GM12878 (cell line): ENCODE measurements around the gene CEP295NL. TPM values are rescaled to one million over a fixed set of nuclear protein-coding genes. Genes with fewer than 3 reads are reported as not detected.

ENCODE experiments used
- BACH1 ChIP-seq: fragments of 450-650 bp; IDR thresholded peaks from 2 replicates; pipeline ENCODE4 v1.6.1; 2017; ENCODE audit warnings: mild to moderate bottlenecking, borderline replicate concordance
- FOXM1 ChIP-seq: IDR thresholded peaks from 2 replicates; pipeline ENCODE4 v1.6.1; 2012; ENCODE audit warnings: low read depth, mild to moderate bottlenecking, inconsistent platforms, low read length, moderate library complexity
- GABPA ChIP-seq: IDR thresholded peaks from 2 replicates; pipeline ENCODE4 v1.6.1; 2014; ENCODE audit warnings: antibody characterized with exemption, low read depth, mild to moderate bottlenecking, inconsistent platforms
- LARP7 ChIP-seq: fragments of 450-650 bp; IDR thresholded peaks from 2 replicates; pipeline ENCODE4 v1.6.1; 2017; ENCODE audit warnings: mild to moderate bottlenecking
- MEF2A ChIP-seq: IDR thresholded peaks from 2 replicates; pipeline ENCODE4 v1.6.1; 2011; ENCODE audit warnings: low read depth, mild to moderate bottlenecking, low read length, moderate library complexity; ENCODE audit not compliant: insufficient read depth
- MTA2 ChIP-seq: fragments of 450-650 bp; IDR thresholded peaks from 2 replicates; pipeline ENCODE4 v1.6.1; 2016; ENCODE audit warnings: low read depth, mild to moderate bottlenecking, moderate library complexity
- NBN ChIP-seq: fragments of 450-650 bp; IDR thresholded peaks from 2 replicates; pipeline ENCODE4 v1.6.1; 2016
- NRF1 ChIP-seq: conservative IDR thresholded peaks from 2 replicates; pipeline ENCODE4 v1.6.1; 2011; ENCODE audit warnings: mild to moderate bottlenecking, low read depth, low read length, improper control_type of control experiment
- POU2F2 ChIP-seq: IDR thresholded peaks from 3 replicates; pipeline ENCODE4 v1.6.1; 2011; ENCODE audit warnings: low read depth, mild to moderate bottlenecking, low read length, borderline replicate concordance
- RB1 ChIP-seq: fragments of 450-650 bp; formaldehyde crosslinking; IDR thresholded peaks from 2 replicates; pipeline ENCODE4 v1.6.1; 2017; ENCODE audit warnings: mild to moderate bottlenecking, borderline replicate concordance
- SMARCA5 ChIP-seq: fragments of 450-650 bp; IDR thresholded peaks from 2 replicates; pipeline ENCODE4 v1.6.1; 2017; ENCODE audit warnings: mild to moderate bottlenecking
- TBL1XR1 ChIP-seq: IDR thresholded peaks from 2 replicates; pipeline ENCODE4 v1.6.1; 2012; ENCODE audit warnings: low read depth, low read length, improper control_type of control experiment
- TCF3 ChIP-seq: IDR thresholded peaks from 2 replicates; pipeline ENCODE4 v1.6.1; 2012; ENCODE audit warnings: low read depth, mild to moderate bottlenecking, low read length, borderline replicate concordance; ENCODE audit not compliant: insufficient read depth
- ZNF207 ChIP-seq: fragments of 450-650 bp; IDR thresholded peaks from 2 replicates; pipeline ENCODE4 v1.6.1; 2014; ENCODE audit warnings: antibody characterized with exemption, mild to moderate bottlenecking, borderline replicate concordance
- ZNF384 ChIP-seq: IDR thresholded peaks from 2 replicates; pipeline ENCODE4 v1.6.1; 2012; ENCODE audit warnings: low read depth, mild to moderate bottlenecking, low read length, improper control_type of control experiment, borderline replicate concordance
- ZSCAN29 ChIP-seq: fragments of 450-650 bp; IDR thresholded peaks from 2 replicates; pipeline ENCODE4 v1.6.1; 2017; ENCODE audit warnings: mild to moderate bottlenecking, moderate library complexity
- polyA plus RNA-seq, 11 experiments: library from polyadenylated mRNA; depleted of rRNA in 4 of 11; unstranded in 6 of 11; stranded (reverse) in 5 of 11; fragments of >200 nt; fragmentation: Nextera tagmentation in 4 of 11; fragmentation: Illumina TruSeq in 1 of 11; extraction: Ambion mirVana in 4 of 11; extraction: Trizol in 1 of 11; gene quantifications; 1 replicate in 1 of 11; 2 replicates in 10 of 11; pipeline versions ENCODE4 v1.2.1 to v1.2.3, GENCODE V29; 2011 to 2016; ENCODE audit warnings: inconsistent platforms in 2 of 11, missing spikeins in 2 of 11, low read depth in 1 of 11
- total RNA-seq, 4 experiments: library from RNA; depleted of rRNA in 3 of 4; stranded (reverse); fragments of >200 nt in 3 of 4; fragmentation: Illumina TruSeq in 1 of 4; extraction: Trizol in 1 of 4; gene quantifications; 2 replicates each; pipeline versions ENCODE4 v1.2.1 to v1.2.3, GENCODE V29; 2013 to 2021
- TF ChIP-seq, protein P1 (sequence below): fragments of 450-650 bp; conservative IDR thresholded peaks from 2 replicates; pipeline ENCODE4 v1.6.1; 2017; ENCODE audit warnings: mild to moderate bottlenecking, moderate library complexity
- TF ChIP-seq, protein P2 (sequence below): fragments of 450-650 bp; IDR thresholded peaks from 2 replicates; pipeline ENCODE4 v1.6.1; 2017; ENCODE audit warnings: mild to moderate bottlenecking, moderate library complexity
- TF ChIP-seq, protein P3 (sequence below): fragments of 150-350 bp; IDR thresholded peaks from 2 replicates; pipeline ENCODE4 v1.6.1; 2016; ENCODE audit warnings: low read depth, low read length

CEP295NL gene
- total and polyA plus RNA-seq, 10 of the 15 experiments (the other 5 are each of a cell fraction or from before 2014, with no cell fraction given): not detected

DNA sequence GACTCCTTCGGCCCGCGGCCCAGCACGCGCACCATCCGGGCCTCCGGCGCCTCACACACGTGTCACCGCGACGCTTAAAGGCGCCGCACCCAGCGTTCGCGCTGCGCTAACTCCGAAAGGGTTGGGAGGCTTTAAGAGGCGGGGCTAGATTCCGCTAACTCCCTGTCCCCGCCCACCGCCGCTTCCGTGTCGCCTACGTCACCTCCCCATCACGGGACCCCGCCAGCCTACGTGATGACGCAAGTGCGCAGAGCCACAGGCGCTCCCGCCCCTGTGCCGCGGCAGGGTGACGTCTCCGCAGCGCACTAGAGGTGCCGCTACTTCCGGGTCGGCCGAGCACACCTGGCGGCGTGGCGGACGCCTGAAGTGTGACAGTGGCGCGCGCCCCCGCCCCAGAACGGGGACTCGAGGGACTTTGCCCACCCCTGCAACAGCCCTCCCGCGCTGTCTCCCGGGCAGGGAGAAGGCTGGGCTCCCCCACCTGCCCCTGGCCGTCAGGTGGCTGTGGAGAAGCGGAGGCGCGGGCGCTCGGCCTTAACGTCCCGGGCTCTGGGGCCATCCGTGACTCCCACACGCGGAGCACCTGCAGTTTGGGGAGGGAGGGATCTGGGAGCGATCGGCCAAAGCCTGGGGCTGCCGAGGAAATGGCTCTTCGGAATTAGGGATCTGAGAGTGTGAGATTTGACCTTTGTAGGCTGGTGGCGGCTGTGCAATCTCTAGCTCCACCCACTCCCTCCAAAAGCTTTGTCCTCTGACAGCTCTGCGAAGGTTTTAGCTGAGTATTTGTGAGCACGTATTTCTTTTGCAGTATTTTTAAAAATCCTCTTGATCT lies 62.0 kb downstream of the CEP295NL start, which contains the start of gene USP36 (continued):
- TF ChIP-seq ZNF207: 0 out of 2 replicates have a peak, but pooled peaks have one; percentile 29
- TF ChIP-seq NBN: peak; percentile 97
- 0 out of 2 replicates have a peak, but pooled peaks have one; percentile 34 for TF ChIP-seq MEF2A
- TF ChIP-seq RB1: peak; percentile 25; the same call in 1 of the 2 replicates
- TF ChIP-seq, protein P1, sequence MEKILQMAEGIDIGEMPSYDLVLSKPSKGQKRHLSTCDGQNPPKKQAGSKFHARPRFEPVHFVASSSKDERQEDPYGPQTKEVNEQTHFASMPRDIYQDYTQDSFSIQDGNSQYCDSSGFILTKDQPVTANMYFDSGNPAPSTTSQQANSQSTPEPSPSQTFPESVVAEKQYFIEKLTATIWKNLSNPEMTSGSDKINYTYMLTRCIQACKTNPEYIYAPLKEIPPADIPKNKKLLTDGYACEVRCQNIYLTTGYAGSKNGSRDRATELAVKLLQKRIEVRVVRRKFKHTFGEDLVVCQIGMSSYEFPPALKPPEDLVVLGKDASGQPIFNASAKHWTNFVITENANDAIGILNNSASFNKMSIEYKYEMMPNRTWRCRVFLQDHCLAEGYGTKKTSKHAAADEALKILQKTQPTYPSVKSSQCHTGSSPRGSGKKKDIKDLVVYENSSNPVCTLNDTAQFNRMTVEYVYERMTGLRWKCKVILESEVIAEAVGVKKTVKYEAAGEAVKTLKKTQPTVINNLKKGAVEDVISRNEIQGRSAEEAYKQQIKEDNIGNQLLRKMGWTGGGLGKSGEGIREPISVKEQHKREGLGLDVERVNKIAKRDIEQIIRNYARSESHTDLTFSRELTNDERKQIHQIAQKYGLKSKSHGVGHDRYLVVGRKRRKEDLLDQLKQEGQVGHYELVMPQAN: peak; percentile 82
- TF ChIP-seq ZNF384: no peak
- no peak for TF ChIP-seq ZSCAN29
- peak; percentile 56; the same call in 1 of the 2 replicates for TF ChIP-seq BACH1
- peak; percentile 56; the same call in 1 of the 2 replicates for TF ChIP-seq LARP7
- TF ChIP-seq SMARCA5: 0 out of 2 replicates have a peak, but pooled peaks have one; percentile 38
- TF ChIP-seq TCF3: peak; percentile 91
- TF ChIP-seq, protein P2, sequence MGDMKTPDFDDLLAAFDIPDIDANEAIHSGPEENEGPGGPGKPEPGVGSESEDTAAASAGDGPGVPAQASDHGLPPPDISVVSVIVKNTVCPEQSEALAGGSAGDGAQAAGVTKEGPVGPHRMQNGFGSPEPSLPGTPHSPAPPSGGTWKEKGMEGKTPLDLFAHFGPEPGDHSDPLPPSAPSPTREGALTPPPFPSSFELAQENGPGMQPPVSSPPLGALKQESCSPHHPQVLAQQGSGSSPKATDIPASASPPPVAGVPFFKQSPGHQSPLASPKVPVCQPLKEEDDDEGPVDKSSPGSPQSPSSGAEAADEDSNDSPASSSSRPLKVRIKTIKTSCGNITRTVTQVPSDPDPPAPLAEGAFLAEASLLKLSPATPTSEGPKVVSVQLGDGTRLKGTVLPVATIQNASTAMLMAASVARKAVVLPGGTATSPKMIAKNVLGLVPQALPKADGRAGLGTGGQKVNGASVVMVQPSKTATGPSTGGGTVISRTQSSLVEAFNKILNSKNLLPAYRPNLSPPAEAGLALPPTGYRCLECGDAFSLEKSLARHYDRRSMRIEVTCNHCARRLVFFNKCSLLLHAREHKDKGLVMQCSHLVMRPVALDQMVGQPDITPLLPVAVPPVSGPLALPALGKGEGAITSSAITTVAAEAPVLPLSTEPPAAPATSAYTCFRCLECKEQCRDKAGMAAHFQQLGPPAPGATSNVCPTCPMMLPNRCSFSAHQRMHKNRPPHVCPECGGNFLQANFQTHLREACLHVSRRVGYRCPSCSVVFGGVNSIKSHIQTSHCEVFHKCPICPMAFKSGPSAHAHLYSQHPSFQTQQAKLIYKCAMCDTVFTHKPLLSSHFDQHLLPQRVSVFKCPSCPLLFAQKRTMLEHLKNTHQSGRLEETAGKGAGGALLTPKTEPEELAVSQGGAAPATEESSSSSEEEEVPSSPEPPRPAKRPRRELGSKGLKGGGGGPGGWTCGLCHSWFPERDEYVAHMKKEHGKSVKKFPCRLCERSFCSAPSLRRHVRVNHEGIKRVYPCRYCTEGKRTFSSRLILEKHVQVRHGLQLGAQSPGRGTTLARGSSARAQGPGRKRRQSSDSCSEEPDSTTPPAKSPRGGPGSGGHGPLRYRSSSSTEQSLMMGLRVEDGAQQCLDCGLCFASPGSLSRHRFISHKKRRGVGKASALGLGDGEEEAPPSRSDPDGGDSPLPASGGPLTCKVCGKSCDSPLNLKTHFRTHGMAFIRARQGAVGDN: peak; percentile 86
- TF ChIP-seq POU2F2: no peak; the same call in 1 of the 3 replicates
- peak; percentile 26; the same call in 1 of the 2 replicates for TF ChIP-seq MTA2
- TF ChIP-seq GABPA: no peak
- TF ChIP-seq NRF1: no peak
- TF ChIP-seq, protein P3, sequence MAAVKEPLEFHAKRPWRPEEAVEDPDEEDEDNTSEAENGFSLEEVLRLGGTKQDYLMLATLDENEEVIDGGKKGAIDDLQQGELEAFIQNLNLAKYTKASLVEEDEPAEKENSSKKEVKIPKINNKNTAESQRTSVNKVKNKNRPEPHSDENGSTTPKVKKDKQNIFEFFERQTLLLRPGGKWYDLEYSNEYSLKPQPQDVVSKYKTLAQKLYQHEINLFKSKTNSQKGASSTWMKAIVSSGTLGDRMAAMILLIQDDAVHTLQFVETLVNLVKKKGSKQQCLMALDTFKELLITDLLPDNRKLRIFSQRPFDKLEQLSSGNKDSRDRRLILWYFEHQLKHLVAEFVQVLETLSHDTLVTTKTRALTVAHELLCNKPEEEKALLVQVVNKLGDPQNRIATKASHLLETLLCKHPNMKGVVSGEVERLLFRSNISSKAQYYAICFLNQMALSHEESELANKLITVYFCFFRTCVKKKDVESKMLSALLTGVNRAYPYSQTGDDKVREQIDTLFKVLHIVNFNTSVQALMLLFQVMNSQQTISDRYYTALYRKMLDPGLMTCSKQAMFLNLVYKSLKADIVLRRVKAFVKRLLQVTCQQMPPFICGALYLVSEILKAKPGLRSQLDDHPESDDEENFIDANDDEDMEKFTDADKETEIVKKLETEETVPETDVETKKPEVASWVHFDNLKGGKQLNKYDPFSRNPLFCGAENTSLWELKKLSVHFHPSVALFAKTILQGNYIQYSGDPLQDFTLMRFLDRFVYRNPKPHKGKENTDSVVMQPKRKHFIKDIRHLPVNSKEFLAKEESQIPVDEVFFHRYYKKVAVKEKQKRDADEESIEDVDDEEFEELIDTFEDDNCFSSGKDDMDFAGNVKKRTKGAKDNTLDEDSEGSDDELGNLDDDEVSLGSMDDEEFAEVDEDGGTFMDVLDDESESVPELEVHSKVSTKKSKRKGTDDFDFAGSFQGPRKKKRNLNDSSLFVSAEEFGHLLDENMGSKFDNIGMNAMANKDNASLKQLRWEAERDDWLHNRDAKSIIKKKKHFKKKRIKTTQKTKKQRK: no peak
- TF ChIP-seq TBL1XR1: peak; percentile 49; the same call in 1 of the 2 replicates
- TF ChIP-seq FOXM1: no peak
